Fibroblast of lung (primary cell): Measurements from ENCODE around the gene CLIC5.

ENCODE experiments used
- CTCF ChIP-seq, 2 donors: IDR thresholded peaks in 1 of 2; conservative IDR thresholded peaks in 1 of 2; 1 replicate in 1 of 2; 2 replicates in 1 of 2; pipeline ENCODE4 v1.5.1; 2011 to 2012; ENCODE audit warnings: low read length in 2 of 2, control low read depth in 1 of 2, inconsistent platforms in 1 of 2, low read depth in 1 of 2, mild to moderate bottlenecking in 1 of 2
- EZH2 ChIP-seq: IDR thresholded peaks from 2 replicates; pipeline ENCODE4 v1.5.1; 2012; ENCODE audit warnings: low read length, control low read depth, mild to moderate bottlenecking; ENCODE audit errors: missing control alignments

GRCh38 chr6:45880159-45880558, 135.5 kb downstream of the CLIC5 start:
- TF ChIP-seq CTCF (conservative IDR thresholded peaks at IDR 0.05 in 1 of 2, IDR thresholded peaks at IDR 0.05 in 1 of 2; ENCODE audit: low read depth in 1 of 2, low read length in 2 of 2) (no peak), EZH2 (no peak)
